ENCODE data around the gene KLF16.

DNA sequence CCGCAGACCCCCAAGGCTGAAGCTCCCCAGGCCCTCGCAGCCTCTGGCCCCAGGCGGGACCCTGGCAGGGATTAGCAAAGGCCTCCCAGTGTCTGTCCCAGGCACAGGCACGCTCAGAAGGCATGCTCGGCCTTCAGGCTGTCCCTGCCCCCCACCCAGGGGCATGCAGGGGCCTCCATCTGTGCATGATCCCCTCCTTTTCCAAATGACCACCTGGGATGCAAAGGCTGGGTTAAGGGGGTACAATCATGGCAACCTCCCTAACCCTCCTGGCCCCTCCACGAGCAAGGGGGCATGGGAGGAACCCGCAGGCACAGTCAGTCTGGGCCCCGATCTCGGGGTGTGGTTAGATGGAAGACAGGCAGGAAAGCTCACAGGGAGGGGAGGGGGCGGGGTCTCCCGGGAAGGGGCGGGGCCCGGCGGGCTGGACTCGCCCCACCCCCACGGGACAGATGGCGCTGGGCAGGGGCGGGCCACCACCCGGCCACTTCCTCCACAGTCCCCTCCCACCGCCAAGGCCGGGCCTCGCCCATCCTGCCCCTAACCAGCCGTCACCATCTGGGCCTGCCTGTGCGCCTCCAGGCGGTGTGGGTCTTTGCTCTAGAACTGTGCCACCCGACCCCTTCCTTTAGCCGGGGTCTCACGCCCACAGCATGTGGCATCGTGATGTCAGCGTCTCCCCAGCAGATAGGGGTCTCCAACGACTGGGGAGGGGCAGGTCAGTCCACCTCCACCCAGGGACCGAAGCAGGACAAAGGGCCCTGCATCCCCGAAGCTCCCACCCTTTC, 8.1 kb downstream of the KLF16 start:
- TF ChIP-seq, protein P1, sequence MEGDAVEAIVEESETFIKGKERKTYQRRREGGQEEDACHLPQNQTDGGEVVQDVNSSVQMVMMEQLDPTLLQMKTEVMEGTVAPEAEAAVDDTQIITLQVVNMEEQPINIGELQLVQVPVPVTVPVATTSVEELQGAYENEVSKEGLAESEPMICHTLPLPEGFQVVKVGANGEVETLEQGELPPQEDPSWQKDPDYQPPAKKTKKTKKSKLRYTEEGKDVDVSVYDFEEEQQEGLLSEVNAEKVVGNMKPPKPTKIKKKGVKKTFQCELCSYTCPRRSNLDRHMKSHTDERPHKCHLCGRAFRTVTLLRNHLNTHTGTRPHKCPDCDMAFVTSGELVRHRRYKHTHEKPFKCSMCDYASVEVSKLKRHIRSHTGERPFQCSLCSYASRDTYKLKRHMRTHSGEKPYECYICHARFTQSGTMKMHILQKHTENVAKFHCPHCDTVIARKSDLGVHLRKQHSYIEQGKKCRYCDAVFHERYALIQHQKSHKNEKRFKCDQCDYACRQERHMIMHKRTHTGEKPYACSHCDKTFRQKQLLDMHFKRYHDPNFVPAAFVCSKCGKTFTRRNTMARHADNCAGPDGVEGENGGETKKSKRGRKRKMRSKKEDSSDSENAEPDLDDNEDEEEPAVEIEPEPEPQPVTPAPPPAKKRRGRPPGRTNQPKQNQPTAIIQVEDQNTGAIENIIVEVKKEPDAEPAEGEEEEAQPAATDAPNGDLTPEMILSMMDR (IDR thresholded peaks at IDR 0.05): peak in 2 of 12 donors; percentile 10 to 18
- peak in 1 of 2 donors; percentile 78 for TF ChIP-seq POLR2A (IDR thresholded peaks at IDR 0.05)
